IPS-NIHi7 (cell line): ENCODE measurements around the gene NUDT1.

Experiments
- DNase-seq: peaks from one replicate; pipeline ENCODE4 v3.0.0; 2012; ENCODE audit warnings: mixed read lengths; ENCODE audit errors: extremely low spot score

The NUDT1 gene

DNA sequence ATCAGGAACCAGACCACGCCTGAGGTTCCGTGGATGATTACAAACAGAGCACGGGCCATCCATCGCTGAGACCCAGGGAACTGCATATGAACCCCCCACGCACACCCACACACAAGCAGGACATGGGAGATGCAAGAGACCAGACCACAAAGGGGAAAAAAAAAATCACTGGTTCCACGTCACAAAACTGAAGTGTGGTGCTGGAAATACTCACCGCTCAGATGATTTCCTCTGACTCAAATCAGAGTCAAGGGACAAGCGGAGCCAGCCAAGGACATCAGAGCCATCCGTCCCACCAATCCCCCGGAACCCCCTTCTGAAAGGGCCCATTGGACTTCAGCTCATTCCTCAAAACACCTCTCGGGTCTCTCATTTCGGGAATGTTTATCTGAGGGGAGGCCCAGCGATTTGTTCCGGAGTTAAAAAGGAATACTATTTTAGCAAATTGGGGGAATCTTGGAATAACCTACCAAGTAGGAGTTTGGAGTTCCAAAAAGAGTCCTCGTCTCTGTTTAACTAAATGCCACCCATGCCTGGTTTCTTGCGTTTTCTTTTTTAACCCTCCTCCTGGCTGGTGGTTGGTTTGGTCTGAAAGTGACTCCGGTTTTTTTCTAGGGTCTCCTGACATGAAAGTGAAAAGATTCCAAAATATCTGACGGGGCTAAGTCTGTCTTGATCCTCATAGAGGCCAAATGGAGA is 57.3 kb downstream of the NUDT1 start:
- no peak for DNase-seq

GRCh38 chr7:2299870-2300512 is 58.0 kb downstream of the NUDT1 start:
- no peak for DNase-seq
